ENCODE measurements around the gene CTNNA3. TPM values are rescaled to one million over a fixed set of nuclear protein-coding genes. Genes with fewer than 3 reads are reported as not detected.
"Not testable (repeated sequence)": the region's sequence is repeated elsewhere in the genome, so short reads cannot be mapped to it uniquely, and the experiment has no call there.

The CTNNA3 gene
- total RNA-seq, 1 experiment from 2014 or later: 0.20 TPM

DNA sequence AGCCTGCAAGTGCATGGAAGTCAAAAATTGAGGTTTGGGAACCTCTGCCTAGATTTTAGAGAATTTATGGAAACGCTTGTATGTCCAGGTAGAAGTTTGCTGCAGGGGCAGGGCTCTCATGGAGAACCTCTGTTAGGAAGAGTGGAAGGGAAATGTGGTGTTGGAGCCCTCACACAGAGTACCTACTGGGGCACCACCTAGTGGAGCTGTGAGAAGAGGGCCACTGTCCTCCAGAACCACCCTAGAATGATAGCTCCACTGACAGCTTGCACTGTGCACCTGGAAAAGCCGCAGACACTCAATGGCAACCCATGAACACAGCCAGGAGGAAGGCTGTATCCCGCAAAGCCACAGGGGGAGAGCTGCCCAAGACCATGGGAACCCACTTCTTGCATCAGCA, 165.0 kb downstream of the CTNNA3 start:
- DNase-seq; POLR2A ChIA-PET; H3K36me3 Mint-ChIP-seq (ENCODE audit: insufficient read depth, unreplicated experiment); BruUV-seq (replicated peaks); H3K9me3 ChIP-seq; H3K4me3 Mint-ChIP-seq (ENCODE audit: unreplicated experiment); H3K27ac Mint-ChIP-seq (ENCODE audit: unreplicated experiment); intact Hi-C loops (cut with micrococcal nuclease; ENCODE audit: unreplicated experiment); H3K9me3 Mint-ChIP-seq (ENCODE audit: unreplicated experiment); H3K4me3 ChIP-seq (ENCODE audit: low read depth, low read length); H3K36me3 ChIP-seq (ENCODE audit: control insufficient read depth, insufficient read depth, low read length); H3K4me1 Mint-ChIP-seq (ENCODE audit: low read depth, unreplicated experiment); H3K27me3 Mint-ChIP-seq (ENCODE audit: insufficient read depth, unreplicated experiment); H3K4me1 ChIP-seq; H3K27me3 ChIP-seq (replicated peaks; ENCODE audit: control insufficient read depth, insufficient read depth, low read length): not testable (repeated sequence)
- TF ChIP-seq, protein P1, sequence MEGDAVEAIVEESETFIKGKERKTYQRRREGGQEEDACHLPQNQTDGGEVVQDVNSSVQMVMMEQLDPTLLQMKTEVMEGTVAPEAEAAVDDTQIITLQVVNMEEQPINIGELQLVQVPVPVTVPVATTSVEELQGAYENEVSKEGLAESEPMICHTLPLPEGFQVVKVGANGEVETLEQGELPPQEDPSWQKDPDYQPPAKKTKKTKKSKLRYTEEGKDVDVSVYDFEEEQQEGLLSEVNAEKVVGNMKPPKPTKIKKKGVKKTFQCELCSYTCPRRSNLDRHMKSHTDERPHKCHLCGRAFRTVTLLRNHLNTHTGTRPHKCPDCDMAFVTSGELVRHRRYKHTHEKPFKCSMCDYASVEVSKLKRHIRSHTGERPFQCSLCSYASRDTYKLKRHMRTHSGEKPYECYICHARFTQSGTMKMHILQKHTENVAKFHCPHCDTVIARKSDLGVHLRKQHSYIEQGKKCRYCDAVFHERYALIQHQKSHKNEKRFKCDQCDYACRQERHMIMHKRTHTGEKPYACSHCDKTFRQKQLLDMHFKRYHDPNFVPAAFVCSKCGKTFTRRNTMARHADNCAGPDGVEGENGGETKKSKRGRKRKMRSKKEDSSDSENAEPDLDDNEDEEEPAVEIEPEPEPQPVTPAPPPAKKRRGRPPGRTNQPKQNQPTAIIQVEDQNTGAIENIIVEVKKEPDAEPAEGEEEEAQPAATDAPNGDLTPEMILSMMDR (IDR thresholded peaks at IDR 0.05; ENCODE audit: insufficient read depth in 1 of 2, low read depth in 1 of 2, low read length in 1 of 2, severe bottlenecking in 1 of 2, unreplicated experiment in 1 of 2): peak; percentile 33 to 37
- CTCF ChIA-PET: interaction anchor here (1.2 kb wide), 2 partner anchors 10 to 614 kb away, joined by 3 to 4 read pairs; no protein-coding TSS in a partner anchor

GRCh38 chr10:67527351-67527750, 168.6 kb downstream of the CTNNA3 start:
- intact Hi-C loops (cut with micrococcal nuclease; ENCODE audit: unreplicated experiment): loop anchor here (10.0 kb wide), 1 partner anchor 893 kb away; no protein-coding TSS in a partner anchor
- POLR2A ChIA-PET: no interaction called here
- H3K4me1 Mint-ChIP-seq (ENCODE audit: low read depth, unreplicated experiment): no peaks in the 10 kb centered on the region

DNA sequence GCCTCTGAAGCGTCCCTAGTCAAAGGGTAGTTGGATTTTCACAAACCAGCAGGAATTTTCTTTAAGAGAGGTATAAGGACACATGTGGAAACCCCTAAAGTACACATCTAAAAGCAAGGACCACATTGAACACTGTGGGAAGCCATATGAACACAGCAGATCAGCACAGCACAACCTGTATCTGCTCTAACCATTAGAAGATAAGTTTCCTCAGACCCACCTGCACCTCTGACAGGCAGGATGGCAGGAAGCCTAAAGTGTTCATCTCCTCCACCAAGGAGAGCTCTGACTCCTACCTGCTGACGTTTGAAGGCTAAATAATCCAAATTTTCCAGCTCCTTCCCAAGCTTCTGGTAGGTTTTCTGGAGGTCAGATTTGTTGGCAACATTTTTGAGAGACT, 174.4 kb downstream of the CTNNA3 start:
- TF ChIP-seq, protein P1 (IDR thresholded peaks at IDR 0.05; ENCODE audit: insufficient read depth in 1 of 2, low read depth in 1 of 2, low read length in 1 of 2, severe bottlenecking in 1 of 2, unreplicated experiment in 1 of 2): no peak
- no peak for DNase-seq
- Mint-ChIP-seq H3K36me3 (ENCODE audit: insufficient read depth, unreplicated experiment) (no peaks in the 10 kb centered on the region), H3K4me1 (ENCODE audit: low read depth, unreplicated experiment) (peaks cover 6% of the 10 kb centered on the region), H3K4me3 (ENCODE audit: unreplicated experiment) (no peak overlapping the region), H3K27ac (ENCODE audit: unreplicated experiment) (no peak overlapping the region), H3K27me3 (ENCODE audit: insufficient read depth, unreplicated experiment) (no peaks in the 10 kb centered on the region), H3K9me3 (ENCODE audit: unreplicated experiment) (no peaks in the 10 kb centered on the region)
- Histone ChIP-seq H3K27me3 (replicated peaks; ENCODE audit: control insufficient read depth, insufficient read depth, low read length) (no peaks in the 10 kb centered on the region), H3K4me3 (ENCODE audit: low read depth, low read length) (no peak overlapping the region), H3K4me1 (peaks cover 4% of the 10 kb centered on the region; the same call in 1 of the 2 replicates), H3K36me3 (ENCODE audit: control insufficient read depth, insufficient read depth, low read length) (no peaks in the 10 kb centered on the region), H3K9me3 (no peaks in the 10 kb centered on the region)
- intact Hi-C loops (cut with micrococcal nuclease; ENCODE audit: unreplicated experiment): loop anchor here (2.0 to 10.0 kb wide), 6 partner anchors 215 to 887 kb away; no protein-coding TSS in a partner anchor
- ChIA-PET POLR2A (no interaction called here), CTCF (interaction anchor here (0.6 to 1.2 kb wide), 12 partner anchors 9 to 1159 kb away, joined by 3 to 17 read pairs (median 3); partner anchors contain the start of gene LRRTM3)
- no TSS peak for BruUV-seq (replicated peaks)

More at GRCh38 chr10:67527351-67527750, 168.6 kb downstream of the CTNNA3 start:
- TF ChIP-seq, protein P1 (IDR thresholded peaks at IDR 0.05; ENCODE audit: insufficient read depth in 1 of 2, low read depth in 1 of 2, low read length in 1 of 2, severe bottlenecking in 1 of 2, unreplicated experiment in 1 of 2): no peak
- H3K4me1 ChIP-seq: no peaks in the 10 kb centered on the region
- no peaks in the 10 kb centered on the region for H3K9me3 ChIP-seq
- H3K27me3 Mint-ChIP-seq (ENCODE audit: insufficient read depth, unreplicated experiment): no peaks in the 10 kb centered on the region
- CTCF ChIA-PET: no interaction called here
- BruUV-seq (replicated peaks): no TSS peak
- H3K9me3 Mint-ChIP-seq (ENCODE audit: unreplicated experiment): no peaks in the 10 kb centered on the region
- H3K27me3 ChIP-seq (replicated peaks; ENCODE audit: control insufficient read depth, insufficient read depth, low read length): no peaks in the 10 kb centered on the region
- DNase-seq: no peak
- no peak overlapping the region for H3K4me3 Mint-ChIP-seq (ENCODE audit: unreplicated experiment)
- H3K27ac Mint-ChIP-seq (ENCODE audit: unreplicated experiment): no peak overlapping the region
- no peak overlapping the region for H3K4me3 ChIP-seq (ENCODE audit: low read depth, low read length)
- no peaks in the 10 kb centered on the region for H3K36me3 ChIP-seq (ENCODE audit: control insufficient read depth, insufficient read depth, low read length)
- H3K36me3 Mint-ChIP-seq (ENCODE audit: insufficient read depth, unreplicated experiment): no peaks in the 10 kb centered on the region

All from Caco-2 (cell line).